ENCODE measurements around the gene PSMB2. TPM values are rescaled to one million over a fixed set of nuclear protein-coding genes. Genes with fewer than 3 reads are reported as not detected.

PSMB2 gene
- total and polyA plus RNA-seq, 4 donors: 27.7 to 38.3 (median 36.1) TPM

DNA sequence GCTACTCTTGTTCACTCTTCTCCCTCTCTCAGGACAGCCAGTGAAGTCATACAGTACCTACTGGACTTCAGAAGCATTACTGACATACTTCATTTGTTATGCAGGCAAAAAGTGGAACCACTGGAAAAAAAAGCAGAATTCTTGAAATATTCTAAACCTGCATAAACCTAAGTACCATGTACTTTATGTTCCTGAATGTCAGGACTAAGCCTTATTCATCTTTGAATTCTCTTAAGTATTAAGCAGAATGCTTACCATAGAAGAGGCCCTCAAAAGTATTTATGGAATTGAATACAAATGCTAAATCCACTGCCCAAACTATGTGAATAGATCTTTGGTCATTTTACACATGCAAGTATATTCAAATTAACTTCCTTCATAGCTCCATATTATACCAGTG is 7.8 kb downstream of the PSMB2 start:
- no peak for ATAC-seq (ENCODE audit: low FRiP score)
- DNase-seq: no peak
- peaks cover 0 to 6% of the 10 kb centered on the region in 2 donors for H3K36me3 ChIP-seq (ENCODE audit: control insufficient read depth in 1 of 2, insufficient read depth in 2 of 2, low read length in 1 of 2)
- intact Hi-C loops (cut with DNase I): no loop called here
- no peaks in the 10 kb centered on the region for H3K4me1 ChIP-seq (ENCODE audit: control insufficient read depth in 1 of 2, insufficient read depth in 2 of 2, low read length in 2 of 2)
- no peaks in the 10 kb centered on the region for H3K9me3 ChIP-seq (ENCODE audit: control insufficient read depth, low read length)
- no peaks in the 10 kb centered on the region for H3K27me3 ChIP-seq (ENCODE audit: control insufficient read depth in 1 of 2, insufficient read depth in 2 of 2, low read length in 1 of 2)
- H3K4me3 ChIP-seq (ENCODE audit: low read length in 2 of 2): no peak overlapping the region
- H3K27ac ChIP-seq (ENCODE audit: low read depth in 1 of 2, low read length in 2 of 2): no peak overlapping the region

GRCh38 chr1:35631396-35631795 is 9.9 kb downstream of the PSMB2 start:
- no peak overlapping the region for H3K4me3 ChIP-seq (ENCODE audit: low read length in 2 of 2)
- 76 to 77% methylated on average over 3 of the region's 3 CpGs for WGBS, 2 donors
- H3K27ac ChIP-seq (ENCODE audit: low read depth in 1 of 2, low read length in 2 of 2): no peak overlapping the region
- no peaks in the 10 kb centered on the region for H3K9me3 ChIP-seq (ENCODE audit: control insufficient read depth, low read length)
- intact Hi-C loops (cut with DNase I): no loop called here
- no peaks in the 10 kb centered on the region for H3K4me1 ChIP-seq (ENCODE audit: control insufficient read depth in 1 of 2, insufficient read depth in 2 of 2, low read length in 2 of 2)
- DNase-seq: no peak
- H3K27me3 ChIP-seq (ENCODE audit: control insufficient read depth in 1 of 2, insufficient read depth in 2 of 2, low read length in 1 of 2): no peaks in the 10 kb centered on the region
- ATAC-seq (ENCODE audit: low FRiP score): no peak
- H3K36me3 ChIP-seq (ENCODE audit: control insufficient read depth in 1 of 2, insufficient read depth in 2 of 2, low read length in 1 of 2): peaks cover 0 to 10% of the 10 kb centered on the region in 2 donors

GRCh38 chr1:35629051-35629450 is 12.3 kb downstream of the PSMB2 start:
- DNase-seq: no peak
- H3K27me3 ChIP-seq (ENCODE audit: control insufficient read depth in 1 of 2, insufficient read depth in 2 of 2, low read length in 1 of 2): no peaks in the 10 kb centered on the region
- H3K9me3 ChIP-seq (ENCODE audit: control insufficient read depth, low read length): no peaks in the 10 kb centered on the region
- WGBS, 2 donors: 54 to 66% methylated on average over 2 of the region's 2 CpGs
- H3K4me3 ChIP-seq (ENCODE audit: low read length in 2 of 2): no peak overlapping the region
- intact Hi-C loops (cut with DNase I): no loop called here
- H3K27ac ChIP-seq (ENCODE audit: low read depth in 1 of 2, low read length in 2 of 2): no peak overlapping the region
- H3K4me1 ChIP-seq (ENCODE audit: control insufficient read depth in 1 of 2, insufficient read depth in 2 of 2, low read length in 2 of 2): no peaks in the 10 kb centered on the region
- peaks cover 0 to 10% of the 10 kb centered on the region in 2 donors for H3K36me3 ChIP-seq (ENCODE audit: control insufficient read depth in 1 of 2, insufficient read depth in 2 of 2, low read length in 1 of 2)
- ATAC-seq (ENCODE audit: low FRiP score): no peak

DNA sequence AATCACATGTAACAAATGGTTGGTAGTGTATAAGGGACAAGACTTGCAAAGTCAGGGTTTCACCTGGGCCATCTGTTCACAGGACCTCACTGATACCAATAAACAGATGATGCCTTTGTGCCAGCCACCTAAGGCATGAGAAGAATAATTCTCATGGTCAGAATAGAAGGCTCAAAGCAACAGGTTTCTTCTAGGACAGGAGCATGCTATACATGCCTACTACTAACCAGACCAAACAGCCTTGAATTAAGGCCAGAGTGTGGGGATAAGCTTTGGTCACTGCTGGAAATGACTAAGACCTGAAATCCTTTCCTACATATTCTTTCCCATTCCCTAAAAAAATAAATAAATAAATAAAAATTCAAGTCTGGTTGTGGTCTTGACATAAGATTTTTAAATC is 17.5 kb downstream of the PSMB2 start:
- H3K27ac ChIP-seq (ENCODE audit: low read depth in 1 of 2, low read length in 2 of 2): no peak overlapping the region
- H3K4me1 ChIP-seq (ENCODE audit: control insufficient read depth in 1 of 2, insufficient read depth in 2 of 2, low read length in 2 of 2): no peaks in the 10 kb centered on the region
- no peaks in the 10 kb centered on the region for H3K9me3 ChIP-seq (ENCODE audit: control insufficient read depth, low read length)
- H3K27me3 ChIP-seq (ENCODE audit: control insufficient read depth in 1 of 2, insufficient read depth in 2 of 2, low read length in 1 of 2): no peaks in the 10 kb centered on the region
- ATAC-seq (ENCODE audit: low FRiP score): no peak
- DNase-seq: no peak
- H3K36me3 ChIP-seq (ENCODE audit: control insufficient read depth in 1 of 2, insufficient read depth in 2 of 2, low read length in 1 of 2): peaks cover 0 to 11% of the 10 kb centered on the region in 2 donors
- intact Hi-C loops (cut with DNase I): no loop called here
- no peak overlapping the region for H3K4me3 ChIP-seq (ENCODE audit: low read length in 2 of 2)

DNA sequence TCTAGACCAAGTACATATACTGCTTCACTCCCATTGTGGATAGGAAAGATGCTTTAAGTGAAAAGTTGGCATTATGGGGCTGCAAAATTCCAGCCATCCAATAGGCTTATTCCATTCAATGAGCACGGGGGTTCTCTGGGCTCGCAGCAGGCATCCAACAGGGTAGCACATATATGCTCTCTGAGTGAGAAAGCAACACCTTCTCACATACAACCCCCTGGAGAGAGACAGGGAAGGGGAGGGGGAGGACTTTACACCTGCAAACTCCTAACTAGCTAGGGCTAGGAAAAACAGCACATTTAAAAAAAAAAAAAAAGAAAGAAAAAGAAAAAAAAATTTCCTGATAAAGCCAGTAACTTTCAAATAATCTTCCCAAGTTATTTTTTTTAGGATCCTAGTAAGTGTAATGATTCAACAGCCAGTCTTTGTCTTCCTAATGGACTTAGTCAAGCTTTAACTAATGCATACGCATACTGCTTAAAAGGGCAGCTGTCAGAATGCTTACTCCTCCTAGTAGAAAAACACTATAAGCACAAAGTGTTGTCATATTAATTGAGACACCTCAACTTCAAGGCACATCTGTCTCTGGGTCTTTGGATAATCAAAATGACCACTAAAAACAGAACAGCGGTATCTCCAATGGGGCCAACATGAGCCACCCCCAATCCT is 18.7 kb downstream of the PSMB2 start:
- WGBS, 2 donors: 76 to 80% methylated on average over 4 of the region's 4 CpGs
- Histone ChIP-seq H3K27ac (ENCODE audit: low read depth in 1 of 2, low read length in 2 of 2) (no peak overlapping the region), H3K9me3 (ENCODE audit: control insufficient read depth, low read length) (no peaks in the 10 kb centered on the region), H3K4me1 (ENCODE audit: control insufficient read depth in 1 of 2, insufficient read depth in 2 of 2, low read length in 2 of 2) (no peaks in the 10 kb centered on the region), H3K27me3 (ENCODE audit: control insufficient read depth in 1 of 2, insufficient read depth in 2 of 2, low read length in 1 of 2) (no peaks in the 10 kb centered on the region), H3K36me3 (ENCODE audit: control insufficient read depth in 1 of 2, insufficient read depth in 2 of 2, low read length in 1 of 2) (peaks cover 0 to 11% of the 10 kb centered on the region in 2 donors), H3K4me3 (ENCODE audit: low read length in 2 of 2) (no peak overlapping the region)
- no peak for DNase-seq
- intact Hi-C loops (cut with DNase I): no loop called here
- no peak for ATAC-seq (ENCODE audit: low FRiP score)

- no peak for DNase-seq
- 82 to 83% methylated on average over 6 of the region's 6 CpGs for WGBS, 2 donors
- no peak for ATAC-seq (ENCODE audit: low FRiP score)
- H3K27ac ChIP-seq (ENCODE audit: low read depth in 1 of 2, low read length in 2 of 2): no peak overlapping the region
- no peaks in the 10 kb centered on the region for H3K9me3 ChIP-seq (ENCODE audit: control insufficient read depth, low read length)
- intact Hi-C loops (cut with DNase I): no loop called here
- H3K27me3 ChIP-seq (ENCODE audit: control insufficient read depth in 1 of 2, insufficient read depth in 2 of 2, low read length in 1 of 2): no peaks in the 10 kb centered on the region
- no peak overlapping the region for H3K4me3 ChIP-seq (ENCODE audit: low read length in 2 of 2)
- H3K4me1 ChIP-seq (ENCODE audit: control insufficient read depth in 1 of 2, insufficient read depth in 2 of 2, low read length in 2 of 2): no peaks in the 10 kb centered on the region
- peaks cover 0 to 8% of the 10 kb centered on the region in 2 donors for H3K36me3 ChIP-seq (ENCODE audit: control insufficient read depth in 1 of 2, insufficient read depth in 2 of 2, low read length in 1 of 2)
Measured at GRCh38 chr1:35619237-35620121, 21.8 kb downstream of the PSMB2 start.

DNA sequence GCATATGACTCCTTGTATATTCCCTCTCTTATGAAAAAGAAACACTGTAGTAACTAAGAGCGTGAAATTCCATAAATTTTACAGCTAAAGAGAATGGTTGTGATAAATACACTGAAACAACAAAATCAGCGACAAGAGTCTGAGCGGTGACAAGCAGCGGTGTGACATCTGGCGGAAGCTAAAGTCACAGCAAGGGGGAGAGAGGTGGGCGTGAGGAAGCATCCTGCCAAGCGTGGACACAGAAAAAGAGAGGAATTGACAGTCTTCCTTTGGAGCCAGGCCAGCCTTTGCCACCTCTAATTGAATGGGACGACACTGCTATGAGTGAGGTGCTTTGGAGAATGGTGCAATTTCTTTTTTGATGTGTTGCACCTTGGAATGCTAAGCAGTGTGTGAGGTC is 25.9 kb downstream of the PSMB2 start:
- intact Hi-C loops (cut with DNase I): no loop called here
- ATAC-seq (ENCODE audit: low FRiP score): no peak

DNA sequence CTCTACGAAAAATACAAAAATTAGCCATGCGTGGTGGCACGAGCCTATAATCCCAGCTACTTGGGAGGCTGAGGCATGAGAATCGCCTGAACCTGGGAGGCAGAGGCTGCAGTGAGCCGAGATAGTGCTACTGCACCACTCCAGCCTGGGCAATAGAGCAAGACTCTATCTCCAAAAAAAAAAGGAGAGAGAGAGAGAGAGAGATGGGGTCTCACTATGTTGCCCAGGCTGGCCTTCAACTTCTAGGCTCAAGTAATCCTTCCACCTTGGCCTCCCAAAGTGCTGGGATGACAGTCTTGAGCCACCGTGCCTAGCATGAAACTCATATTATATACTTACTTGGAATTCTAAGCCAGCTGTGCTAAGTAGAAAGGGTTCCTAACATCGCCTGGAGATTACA is 29.7 kb downstream of the PSMB2 start:
- H3K27ac ChIP-seq (ENCODE audit: low read depth in 1 of 2, low read length in 2 of 2): no peak overlapping the region
- H3K36me3 ChIP-seq (ENCODE audit: control insufficient read depth in 1 of 2, insufficient read depth in 2 of 2, low read length in 1 of 2): peaks cover 5 to 8% of the 10 kb centered on the region in 2 donors
- WGBS, 2 donors: 96 to 98% methylated on average over 7 of the region's 7 CpGs
- intact Hi-C loops (cut with DNase I): no loop called here
- H3K4me1 ChIP-seq (ENCODE audit: control insufficient read depth in 1 of 2, insufficient read depth in 2 of 2, low read length in 2 of 2): no peaks in the 10 kb centered on the region
- no peak for DNase-seq
- ATAC-seq (ENCODE audit: low FRiP score): no peak
- H3K27me3 ChIP-seq (ENCODE audit: control insufficient read depth in 1 of 2, insufficient read depth in 2 of 2, low read length in 1 of 2): no peaks in the 10 kb centered on the region
- H3K4me3 ChIP-seq (ENCODE audit: low read length in 2 of 2): no peak overlapping the region
- H3K9me3 ChIP-seq (ENCODE audit: control insufficient read depth, low read length): no peaks in the 10 kb centered on the region

More for the DNA sequence above, 25.9 kb downstream of the PSMB2 start:
- Histone ChIP-seq H3K27ac (ENCODE audit: low read depth in 1 of 2, low read length in 2 of 2) (no peak overlapping the region), H3K36me3 (ENCODE audit: control insufficient read depth in 1 of 2, insufficient read depth in 2 of 2, low read length in 1 of 2) (peaks cover 0 to 2% of the 10 kb centered on the region in 2 donors), H3K4me3 (ENCODE audit: low read length in 2 of 2) (no peak overlapping the region), H3K27me3 (ENCODE audit: control insufficient read depth in 1 of 2, insufficient read depth in 2 of 2, low read length in 1 of 2) (no peaks in the 10 kb centered on the region), H3K9me3 (ENCODE audit: control insufficient read depth, low read length) (no peaks in the 10 kb centered on the region), H3K4me1 (ENCODE audit: control insufficient read depth in 1 of 2, insufficient read depth in 2 of 2, low read length in 2 of 2) (no peaks in the 10 kb centered on the region)
- DNase-seq: no peak
- 80 to 83% methylated on average over 8 of the region's 8 CpGs for WGBS, 2 donors

DNA sequence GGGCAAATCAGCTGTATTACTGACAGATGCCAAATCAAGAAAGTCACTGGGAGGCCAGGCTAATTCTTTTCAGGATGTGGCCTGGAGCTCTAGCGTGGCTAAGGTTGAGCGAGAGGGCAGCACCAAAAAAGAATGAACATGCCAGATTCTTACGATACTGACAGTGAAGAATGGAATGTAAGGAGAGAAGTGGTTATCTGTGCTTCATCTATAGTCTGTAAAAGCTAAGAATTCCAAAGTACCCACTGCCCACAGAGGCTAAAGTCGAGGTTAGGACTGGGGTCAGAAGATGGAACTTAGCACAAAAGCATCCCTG is 35.5 kb downstream of the PSMB2 start:
- Histone ChIP-seq H3K27ac (ENCODE audit: low read depth in 1 of 2, low read length in 2 of 2) (no peak overlapping the region), H3K36me3 (ENCODE audit: control insufficient read depth in 1 of 2, insufficient read depth in 2 of 2, low read length in 1 of 2) (peaks cover 11 to 17% of the 10 kb centered on the region in 2 donors), H3K27me3 (ENCODE audit: control insufficient read depth in 1 of 2, insufficient read depth in 2 of 2, low read length in 1 of 2) (no peaks in the 10 kb centered on the region), H3K4me3 (ENCODE audit: low read length in 2 of 2) (no peak overlapping the region), H3K4me1 (ENCODE audit: control insufficient read depth in 1 of 2, insufficient read depth in 2 of 2, low read length in 2 of 2) (no peaks in the 10 kb centered on the region), H3K9me3 (ENCODE audit: control insufficient read depth, low read length) (no peaks in the 10 kb centered on the region)
- no peak for DNase-seq
- no peak for ATAC-seq (ENCODE audit: low FRiP score)
- 76 to 83% methylated on average over 4 of the region's 4 CpGs for WGBS, 2 donors
- intact Hi-C loops (cut with DNase I): no loop called here

Measured in aorta (tissue), 5 donors.